DMS 273 (cell line): ENCODE data around the gene TDRD5.
A peak's percentile ranks its signal among the peaks of the same experiment; 100 is the strongest.

Experiments
- DNase-seq: peaks from one replicate; lab custom pipeline; 2025; ENCODE audit not compliant: unreplicated experiment; lab: John Stamatoyannopoulos, UW

The TDRD5 gene, protein sequence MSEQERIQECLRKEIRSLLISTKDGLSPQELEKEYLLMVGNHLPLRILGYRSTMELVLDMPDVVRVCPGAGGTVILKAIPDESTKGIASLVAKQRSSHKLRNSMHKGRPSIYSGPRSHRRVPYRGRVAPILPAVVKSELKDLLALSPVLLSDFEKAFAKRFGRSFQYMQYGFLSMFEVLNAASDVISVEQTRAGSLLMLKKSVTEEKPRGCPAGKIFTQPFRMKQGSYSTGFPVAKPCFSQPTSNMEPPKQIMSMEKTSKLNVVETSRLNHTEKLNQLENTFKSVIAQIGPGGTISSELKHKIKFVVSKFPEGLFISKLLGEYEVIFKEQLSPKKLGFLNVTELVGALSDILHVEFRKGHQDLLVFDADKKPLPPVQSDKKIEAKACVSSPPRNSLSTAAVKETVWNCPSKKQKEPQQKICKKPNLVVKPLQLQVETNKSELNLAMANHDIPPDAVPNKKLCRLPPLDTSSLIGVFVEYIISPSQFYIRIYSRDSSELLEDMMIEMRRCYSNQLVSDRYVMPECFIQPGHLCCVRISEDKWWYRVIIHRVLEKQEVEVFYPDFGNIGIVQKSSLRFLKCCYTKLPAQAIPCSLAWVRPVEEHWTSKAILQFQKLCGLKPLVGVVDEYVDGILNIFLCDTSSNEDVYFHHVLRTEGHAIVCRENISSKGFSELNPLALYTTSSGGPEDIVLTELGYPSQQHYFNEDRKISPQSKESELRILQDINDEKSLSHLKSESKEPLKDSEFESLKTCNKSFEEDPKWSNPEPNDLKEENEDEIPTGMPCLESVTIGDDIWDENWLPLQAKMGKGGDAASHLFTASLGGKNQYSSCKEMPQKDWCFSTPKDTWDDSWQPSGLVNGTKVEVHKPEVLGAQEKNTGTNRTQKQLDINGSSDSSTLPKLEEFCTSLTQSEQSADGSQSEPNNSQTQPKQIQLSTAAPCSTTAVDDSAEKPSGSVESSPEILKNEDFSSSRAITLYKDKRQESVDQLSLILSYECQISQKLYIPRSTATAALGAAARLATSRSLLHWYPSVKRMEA

DNA sequence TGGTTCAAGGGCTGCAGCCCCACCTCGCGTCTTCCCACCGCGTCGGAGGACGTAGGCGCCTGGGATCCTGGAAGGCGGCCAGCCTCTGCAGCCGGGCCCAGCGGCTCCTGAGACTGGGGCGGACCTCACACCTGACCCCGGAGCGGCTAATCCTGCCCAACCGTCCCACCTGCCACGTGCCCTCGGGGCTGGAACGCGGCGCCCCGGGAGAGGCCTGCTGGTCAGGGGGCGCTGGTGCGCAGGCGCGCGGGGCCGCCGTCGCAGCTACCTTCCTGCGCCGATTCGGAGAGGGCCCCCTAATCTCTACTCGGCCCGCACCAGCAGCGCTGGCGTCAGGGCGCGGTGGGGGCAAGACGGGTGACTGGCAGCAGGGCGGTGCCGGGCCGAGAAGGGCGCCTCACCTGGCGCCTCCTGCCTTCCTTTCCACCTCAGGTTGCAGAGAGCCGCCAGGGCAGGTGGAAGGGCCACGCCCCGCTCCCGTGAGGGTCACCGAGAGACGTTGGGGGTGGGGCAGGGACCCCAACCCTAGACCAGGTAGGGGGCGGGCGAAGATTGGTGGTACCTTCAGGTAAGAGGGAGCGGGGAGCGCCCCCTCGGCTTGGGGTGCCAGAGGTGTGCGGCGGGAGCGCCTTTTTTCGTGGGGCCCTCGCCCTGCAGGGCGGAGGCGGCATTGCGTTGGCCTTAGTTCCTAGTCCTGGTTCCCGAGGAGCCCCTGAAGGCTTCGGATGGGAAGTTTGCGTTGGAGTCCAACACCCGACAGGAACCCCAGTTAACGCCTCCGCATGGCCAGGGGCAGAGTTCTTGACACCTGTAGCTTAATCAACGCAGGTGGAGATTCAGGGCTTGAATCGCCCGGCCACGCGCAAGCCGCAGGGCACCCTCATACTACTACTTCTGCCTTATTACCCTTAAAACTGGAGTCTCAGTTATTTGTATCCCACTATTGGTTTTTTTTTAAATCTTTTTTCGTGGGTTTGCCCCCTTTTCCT is at the start of gene TDRD5:
TDRD5 (plus strand) TSS at position 241 of the 989 bp plus-strand sequence. CDS start 784 bp downstream, outside the sequence.
- DNase-seq: peak; percentile 87

GRCh38 chr1:179545321-179545720 is 46.3 kb upstream of the TDRD5 start:
- peak; percentile 32 for DNase-seq

DNA sequence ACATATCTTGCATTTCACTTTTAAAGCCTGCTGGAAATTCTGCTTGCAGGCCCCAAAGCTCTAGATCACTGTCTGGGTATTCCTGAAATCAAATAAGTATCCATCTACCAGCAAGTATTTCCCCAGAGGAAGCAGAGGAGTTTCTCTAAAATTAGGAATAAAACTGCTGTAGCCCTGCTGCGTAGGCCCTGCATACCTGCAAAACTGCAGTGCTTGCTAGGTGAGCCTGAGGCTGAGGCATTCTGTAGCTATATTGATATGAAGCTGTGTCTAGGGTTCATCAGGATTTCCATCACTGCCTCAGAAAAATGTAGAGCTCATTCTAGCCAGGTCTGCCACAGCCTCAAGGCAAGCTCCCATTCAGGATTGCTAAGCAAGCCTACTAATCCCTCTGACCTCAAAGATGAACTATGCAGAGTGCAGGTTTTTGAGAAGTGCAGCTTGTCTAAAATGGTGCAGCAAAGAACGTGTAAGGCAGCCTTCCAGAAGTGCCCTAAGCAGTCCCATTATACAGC is 44.6 kb upstream of the TDRD5 start:
- DNase-seq: no peak

DNA sequence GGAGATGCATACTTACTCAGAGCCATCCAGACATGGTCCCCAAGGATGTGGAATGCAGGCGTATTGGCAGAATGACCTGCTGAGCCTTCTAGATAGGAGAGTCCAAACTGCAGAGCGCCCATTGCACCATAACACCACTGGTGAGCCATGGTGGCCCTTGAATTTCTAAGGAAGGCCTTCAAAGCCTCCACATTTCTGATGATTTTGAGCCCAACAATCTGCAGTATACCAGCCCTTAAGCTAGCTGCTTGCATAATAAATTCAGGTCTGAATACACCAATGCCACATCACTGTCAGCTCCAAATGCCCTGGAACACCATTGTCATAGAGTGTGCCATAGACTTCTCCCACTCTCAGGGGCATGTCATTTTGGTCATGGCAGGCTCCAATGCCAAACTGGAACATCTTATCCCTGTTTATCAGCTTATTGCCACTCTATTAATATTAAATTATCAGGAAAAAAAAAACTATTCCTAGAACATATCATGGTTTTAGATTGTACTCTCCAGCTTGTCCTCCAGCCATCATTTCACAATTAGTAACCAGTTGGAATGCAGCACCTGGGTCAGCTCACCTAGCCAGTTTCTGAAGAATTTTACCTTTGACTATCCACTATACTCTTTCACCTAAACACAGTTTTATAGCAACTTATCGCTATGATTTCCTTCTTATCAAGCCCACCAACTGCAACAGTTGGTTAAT is 42.8 kb upstream of the TDRD5 start:
- DNase-seq: no peak

GRCh38 chr1:179549368-179549700 is 42.3 kb upstream of the TDRD5 start:
- no peak for DNase-seq

- DNase-seq: no peak
Observed at GRCh38 chr1:179550746-179551682, 40.6 kb upstream of the TDRD5 start.

GRCh38 chr1:179554427-179554826 is 37.2 kb upstream of the TDRD5 start:
- DNase-seq: no peak

DNA sequence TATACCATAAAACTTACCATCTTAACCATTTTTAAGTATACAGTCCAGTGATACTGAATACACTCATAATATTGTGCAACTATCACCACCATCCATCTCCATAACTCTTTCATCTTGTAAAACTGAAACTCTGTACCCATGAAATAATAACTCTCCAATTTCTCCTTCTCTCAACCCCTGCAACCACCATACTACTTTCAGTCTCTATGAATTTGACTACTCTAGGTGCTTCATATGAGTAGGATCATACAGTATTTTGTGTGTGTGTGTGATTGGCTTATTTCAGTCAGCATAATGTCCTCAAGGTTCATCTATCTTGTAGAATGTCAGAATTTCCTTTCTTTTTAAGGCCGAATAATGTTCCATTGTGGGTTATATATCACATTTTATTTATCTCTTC is 33.6 kb upstream of the TDRD5 start:
- no peak for DNase-seq

GRCh38 chr1:179575497-179576314 is 15.9 kb upstream of the TDRD5 start, which contains the start of gene NPHS2:
TSS of gene NPHS2 (minus strand) at chr1:179575948. CDS start at chr1:179575864, 84 bp downstream.
- DNase-seq: peak; percentile 34

DNA sequence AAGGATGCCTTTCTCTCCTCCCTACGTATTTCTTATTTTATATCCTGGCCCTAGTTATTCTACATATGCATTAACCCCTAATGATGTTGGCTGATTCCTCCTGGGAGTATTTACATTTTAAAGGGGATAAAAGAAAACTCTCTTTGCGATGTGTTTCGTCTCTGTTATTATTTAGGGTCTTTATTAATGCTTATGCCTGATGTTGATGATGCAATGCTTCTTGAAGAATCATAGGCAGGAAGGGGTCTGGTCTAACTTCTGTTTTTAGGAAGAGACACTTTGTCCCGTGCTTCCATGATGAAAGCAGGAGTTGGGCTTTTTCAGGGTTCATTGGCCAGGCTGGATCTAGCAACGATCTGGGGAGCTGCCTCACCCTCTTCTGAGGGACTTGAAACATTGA is 15.1 kb upstream of the TDRD5 start:
- DNase-seq: no peak

- no peak for DNase-seq
Observed at GRCh38 chr1:179583771-179584320, 7.8 kb upstream of the TDRD5 start.

DNA sequence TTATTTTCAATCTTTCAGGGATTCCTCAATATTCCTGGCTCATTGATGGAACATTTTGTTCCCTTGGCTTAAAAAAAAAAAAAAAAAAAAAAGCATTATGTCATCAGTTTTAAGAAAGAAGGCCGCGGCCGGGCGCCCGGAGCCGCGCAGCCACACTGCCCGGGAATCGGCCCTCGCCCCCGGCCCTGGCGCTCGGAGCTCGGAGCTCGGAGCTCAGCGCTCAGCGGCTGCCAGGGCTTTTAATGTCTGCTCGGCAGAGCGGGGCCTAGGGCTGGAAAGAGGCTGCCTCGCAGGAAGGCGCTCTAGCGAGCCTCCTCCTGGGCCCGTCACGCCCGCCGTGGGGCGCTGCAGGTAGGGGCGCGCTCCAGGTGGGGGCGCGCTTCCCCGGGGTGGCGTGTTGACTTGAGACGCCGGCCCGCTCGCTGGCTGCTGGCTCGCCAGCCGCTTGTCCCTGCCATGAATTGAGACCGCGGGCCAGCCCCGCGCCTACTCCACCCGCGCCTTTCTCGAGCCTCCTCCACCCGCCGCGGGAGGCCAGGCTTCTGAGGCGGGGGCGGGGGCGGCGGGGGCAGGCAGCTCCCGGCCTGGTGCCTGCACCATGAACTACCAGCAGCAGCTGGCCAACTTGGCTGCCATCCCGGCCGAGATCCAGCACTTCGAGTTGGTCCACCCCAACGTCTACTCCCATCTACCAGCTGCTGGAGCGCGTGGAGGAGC is 5.4 kb upstream of the TDRD5 start:
- DNase-seq: peak; percentile 97

GRCh38 chr1:179587336-179587735 is 4.3 kb upstream of the TDRD5 start:
- DNase-seq: peak; percentile 13

GRCh38 chr1:179588425-179589024 is 3.1 kb upstream of the TDRD5 start:
- DNase-seq: peak; percentile 20

GRCh38 chr1:179589509-179589908 is 2.1 kb upstream of the TDRD5 start:
- DNase-seq: no peak

DNA sequence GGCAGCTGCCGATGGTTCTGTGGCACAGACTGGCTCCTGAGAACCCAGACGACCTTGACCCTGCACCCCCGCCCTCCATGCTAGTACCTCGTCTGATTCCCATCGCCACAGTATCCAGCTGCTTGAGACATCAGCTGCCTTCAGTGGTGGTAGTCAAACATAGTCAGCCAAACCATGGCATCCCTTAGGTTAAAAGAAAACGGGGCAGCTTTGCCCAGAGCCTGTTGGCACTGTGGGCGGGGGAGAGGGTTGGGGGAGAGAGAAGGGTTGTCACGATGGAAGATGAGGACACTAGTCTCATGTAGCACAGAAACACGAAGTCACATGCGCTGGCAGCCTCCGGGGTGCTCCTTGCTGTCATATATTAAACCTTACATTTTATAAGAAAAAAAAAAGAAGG is 961 bp upstream of the TDRD5 start:
- DNase-seq: no peak

- DNase-seq: no peak
Observed at GRCh38 chr1:179591253-179591591, 410 bp upstream of the TDRD5 start.
